Thoracic aorta (tissue), 2 donors: ENCODE measurements around the gene TPRA1. TPM values are rescaled to one million over a fixed set of nuclear protein-coding genes. Genes with fewer than 3 reads are reported as not detected.

Source experiments
- ATAC-seq: fragments of 150-250 bp; one replicate; pipeline ENCODE4 v1.8.0; 2017; ENCODE audit warnings: low read depth; ENCODE audit not compliant: insufficient number of reproducible peaks, low FRiP score
- DNase-seq: peaks from one replicate; pipeline ENCODE4 v3.0.0-alpha.2; 2020; ENCODE audit warnings: low spot score
- H3K27ac ChIP-seq, 2 donors: fragments of 200-600 bp; sonication (generic); 1 replicate in 1 of 2; 2 replicates in 1 of 2; pipeline ENCODE4 v1.5.1; 2016; ENCODE audit warnings: mild to moderate bottlenecking in 2 of 2, moderate library complexity in 2 of 2
- H3K27me3 ChIP-seq: fragments of 200-600 bp; sonication (generic); replicated peaks from 2 replicates; pipeline ENCODE4 v1.6.0; 2016; ENCODE audit warnings: mild to moderate bottlenecking; ENCODE audit not compliant: insufficient read depth
- H3K36me3 ChIP-seq: fragments of 200-600 bp; sonication (generic); one replicate; pipeline ENCODE4 v1.5.1; 2016
- H3K4me1 ChIP-seq, 2 donors: fragments of 200-600 bp; sonication (generic); 1 replicate in 1 of 2; 2 replicates in 1 of 2; pipeline versions ENCODE4 v1.5.1 to v1.6.0; 2016; ENCODE audit warnings: low read depth in 2 of 2, mild to moderate bottlenecking in 1 of 2; ENCODE audit not compliant: control insufficient read depth in 1 of 2
- H3K4me3 ChIP-seq: fragments of 200-600 bp; sonication (generic); 2 replicates; pipeline ENCODE4 v1.5.1; 2016; ENCODE audit warnings: mild to moderate bottlenecking
- H3K9me3 ChIP-seq: fragments of 200-600 bp; sonication (generic); 2 replicates; pipeline ENCODE4 v1.5.1; 2016
- CTCF ChIP-seq: fragments of 200-600 bp; sonication (generic); IDR thresholded peaks from one replicate; pipeline ENCODE4 v1.5.1; 2019; ENCODE audit warnings: antibody characterized with exemption
- total RNA-seq, 2 donors: library from RNA; depleted of rRNA; stranded (reverse); fragments of >200 nt; gene quantifications; one replicate each; pipeline versions ENCODE4 v1.1.0 to v1.2.3, GENCODE V29; 2016

Gene TPRA1
- total RNA-seq, 2 donors from 2014 or later = 32.0 to 37.8 TPM

- peaks cover 0 to 8% of the 10 kb centered on the region in 2 donors for H3K4me1 ChIP-seq
- ATAC-seq (no peak), DNase-seq (no peak)
- H3K4me3 ChIP-seq = no peak overlapping the region
- no peak overlapping the region for H3K27ac ChIP-seq
- peaks cover 31% of the 10 kb centered on the region for H3K36me3 ChIP-seq
- no peak for TF ChIP-seq CTCF
- no peaks in the 10 kb centered on the region for H3K9me3 ChIP-seq
- H3K27me3 ChIP-seq = no peaks in the 10 kb centered on the region
Observed at GRCh38 chr3:127573912-127574311, 16.6 kb downstream of the TPRA1 start.

- peaks cover 31% of the 10 kb centered on the region for H3K36me3 ChIP-seq
- TF ChIP-seq CTCF = no peak
Observed at GRCh38 chr3:127573401-127573800, 17.1 kb downstream of the TPRA1 start.

GRCh38 chr3:127572735-127573134 is 17.8 kb downstream of the TPRA1 start:
- peaks cover 26% of the 10 kb centered on the region for H3K36me3 ChIP-seq
- TF ChIP-seq CTCF = no peak
- no peak overlapping the region for H3K4me3 ChIP-seq
- no peak for DNase-seq
- H3K27ac ChIP-seq = no peak overlapping the region
- peaks cover 0 to 8% of the 10 kb centered on the region in 2 donors for H3K4me1 ChIP-seq
- H3K27me3 ChIP-seq = no peaks in the 10 kb centered on the region
- no peak for ATAC-seq
- H3K9me3 ChIP-seq = no peaks in the 10 kb centered on the region

More at GRCh38 chr3:127573401-127573800, 17.1 kb downstream of the TPRA1 start:
- Histone ChIP-seq H3K9me3 (no peaks in the 10 kb centered on the region), H3K27ac (no peak overlapping the region), H3K4me3 (no peak overlapping the region), H3K27me3 (no peaks in the 10 kb centered on the region), H3K4me1 (peaks cover 0 to 8% of the 10 kb centered on the region in 2 donors)
- ATAC-seq = no peak
- no peak for DNase-seq

- Histone ChIP-seq H3K4me1 (peaks cover 0 to 8% of the 10 kb centered on the region in 2 donors), H3K9me3 (no peaks in the 10 kb centered on the region), H3K36me3 (peaks cover 26% of the 10 kb centered on the region), H3K27ac (no peak overlapping the region), H3K4me3 (no peak overlapping the region), H3K27me3 (no peaks in the 10 kb centered on the region)
- ATAC-seq (no peak), DNase-seq (no peak)
- no peak for TF ChIP-seq CTCF
Observed at GRCh38 chr3:127572186-127572585, 18.3 kb downstream of the TPRA1 start.

GRCh38 chr3:127570520-127570919 is 20.0 kb downstream of the TPRA1 start:
- TF ChIP-seq CTCF = no peak
- Histone ChIP-seq H3K9me3 (no peaks in the 10 kb centered on the region), H3K27me3 (no peaks in the 10 kb centered on the region), H3K36me3 (peaks cover 23% of the 10 kb centered on the region), H3K4me1 (peaks cover 0 to 5% of the 10 kb centered on the region in 2 donors), H3K4me3 (no peak overlapping the region), H3K27ac (no peak overlapping the region)
- no peak for ATAC-seq
- no peak for DNase-seq
